HL-60 (cell line): ENCODE data around the gene FBXO42.
A peak's percentile ranks its signal among the peaks of the same experiment; 100 is the strongest.

Experiments used
- DNase-seq, 2 experiments: peaks; one replicate each; pipeline ENCODE4 v3.0.0-alpha.2; 2010 to 2020; ENCODE audit warnings: low read depth in 1 of 2, low spot score in 1 of 2
- H3K27ac ChIP-seq: fragments of 250-450 bp; sonication (Bioruptor Pico); replicated peaks from 2 replicates; pipeline ENCODE4 v1.5.1; 2020; ENCODE audit warnings: mild to moderate bottlenecking, moderate library complexity
- H3K27me3 ChIP-seq: fragments of 250-450 bp; sonication (Bioruptor Pico); 2 replicates; pipeline ENCODE4 v1.5.1; 2021; ENCODE audit warnings: mild to moderate bottlenecking, moderate library complexity; ENCODE audit not compliant: insufficient read depth, poor library complexity, severe bottlenecking
- H3K4me3 ChIP-seq: replicated peaks from 2 replicates; pipeline ENCODE4 v1.5.1; 2011; ENCODE audit warnings: mild to moderate bottlenecking, control low read depth, low read length; ENCODE audit not compliant: insufficient read depth
- GABPA ChIP-seq: IDR thresholded peaks from 2 replicates; pipeline ENCODE4 v1.6.1; 2012; ENCODE audit warnings: low read depth
- POLR2AphosphoS5 ChIP-seq: IDR thresholded peaks from 2 replicates; pipeline ENCODE4 v1.6.1; 2012; ENCODE audit warnings: low read depth
- SPI1 ChIP-seq: IDR thresholded peaks from 2 replicates; pipeline ENCODE4 v1.6.1; 2012; ENCODE audit warnings: low read depth, mild to moderate bottlenecking, borderline replicate concordance
- TF ChIP-seq, protein P1 (sequence below): IDR thresholded peaks from one replicate; pipeline ENCODE4 v1.5.1; 2011; ENCODE audit warnings: low read length, control low read depth, inconsistent platforms; ENCODE audit not compliant: insufficient read depth
- TF ChIP-seq, protein P2 (sequence below): IDR thresholded peaks from 2 replicates; pipeline ENCODE4 v1.6.1; 2012; ENCODE audit warnings: low read depth; ENCODE audit not compliant: insufficient replicate concordance

FBXO42 gene

GRCh38 chr1:16315437-16315836 is 36.8 kb downstream of the FBXO42 start:
- Histone ChIP-seq H3K27me3 (no peaks in the 10 kb centered on the region), H3K27ac (no peak overlapping the region), H3K4me3 (no peak overlapping the region)
- DNase-seq, result no peak
- TF ChIP-seq POLR2AphosphoS5, result no peak
- TF ChIP-seq SPI1, result no peak
- TF ChIP-seq, protein P1, sequence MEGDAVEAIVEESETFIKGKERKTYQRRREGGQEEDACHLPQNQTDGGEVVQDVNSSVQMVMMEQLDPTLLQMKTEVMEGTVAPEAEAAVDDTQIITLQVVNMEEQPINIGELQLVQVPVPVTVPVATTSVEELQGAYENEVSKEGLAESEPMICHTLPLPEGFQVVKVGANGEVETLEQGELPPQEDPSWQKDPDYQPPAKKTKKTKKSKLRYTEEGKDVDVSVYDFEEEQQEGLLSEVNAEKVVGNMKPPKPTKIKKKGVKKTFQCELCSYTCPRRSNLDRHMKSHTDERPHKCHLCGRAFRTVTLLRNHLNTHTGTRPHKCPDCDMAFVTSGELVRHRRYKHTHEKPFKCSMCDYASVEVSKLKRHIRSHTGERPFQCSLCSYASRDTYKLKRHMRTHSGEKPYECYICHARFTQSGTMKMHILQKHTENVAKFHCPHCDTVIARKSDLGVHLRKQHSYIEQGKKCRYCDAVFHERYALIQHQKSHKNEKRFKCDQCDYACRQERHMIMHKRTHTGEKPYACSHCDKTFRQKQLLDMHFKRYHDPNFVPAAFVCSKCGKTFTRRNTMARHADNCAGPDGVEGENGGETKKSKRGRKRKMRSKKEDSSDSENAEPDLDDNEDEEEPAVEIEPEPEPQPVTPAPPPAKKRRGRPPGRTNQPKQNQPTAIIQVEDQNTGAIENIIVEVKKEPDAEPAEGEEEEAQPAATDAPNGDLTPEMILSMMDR, result no peak
- TF ChIP-seq GABPA, result no peak
- TF ChIP-seq, protein P2, sequence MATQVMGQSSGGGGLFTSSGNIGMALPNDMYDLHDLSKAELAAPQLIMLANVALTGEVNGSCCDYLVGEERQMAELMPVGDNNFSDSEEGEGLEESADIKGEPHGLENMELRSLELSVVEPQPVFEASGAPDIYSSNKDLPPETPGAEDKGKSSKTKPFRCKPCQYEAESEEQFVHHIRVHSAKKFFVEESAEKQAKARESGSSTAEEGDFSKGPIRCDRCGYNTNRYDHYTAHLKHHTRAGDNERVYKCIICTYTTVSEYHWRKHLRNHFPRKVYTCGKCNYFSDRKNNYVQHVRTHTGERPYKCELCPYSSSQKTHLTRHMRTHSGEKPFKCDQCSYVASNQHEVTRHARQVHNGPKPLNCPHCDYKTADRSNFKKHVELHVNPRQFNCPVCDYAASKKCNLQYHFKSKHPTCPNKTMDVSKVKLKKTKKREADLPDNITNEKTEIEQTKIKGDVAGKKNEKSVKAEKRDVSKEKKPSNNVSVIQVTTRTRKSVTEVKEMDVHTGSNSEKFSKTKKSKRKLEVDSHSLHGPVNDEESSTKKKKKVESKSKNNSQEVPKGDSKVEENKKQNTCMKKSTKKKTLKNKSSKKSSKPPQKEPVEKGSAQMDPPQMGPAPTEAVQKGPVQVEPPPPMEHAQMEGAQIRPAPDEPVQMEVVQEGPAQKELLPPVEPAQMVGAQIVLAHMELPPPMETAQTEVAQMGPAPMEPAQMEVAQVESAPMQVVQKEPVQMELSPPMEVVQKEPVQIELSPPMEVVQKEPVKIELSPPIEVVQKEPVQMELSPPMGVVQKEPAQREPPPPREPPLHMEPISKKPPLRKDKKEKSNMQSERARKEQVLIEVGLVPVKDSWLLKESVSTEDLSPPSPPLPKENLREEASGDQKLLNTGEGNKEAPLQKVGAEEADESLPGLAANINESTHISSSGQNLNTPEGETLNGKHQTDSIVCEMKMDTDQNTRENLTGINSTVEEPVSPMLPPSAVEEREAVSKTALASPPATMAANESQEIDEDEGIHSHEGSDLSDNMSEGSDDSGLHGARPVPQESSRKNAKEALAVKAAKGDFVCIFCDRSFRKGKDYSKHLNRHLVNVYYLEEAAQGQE, result no peak

GRCh38 chr1:16307222-16307621 is 45.1 kb downstream of the FBXO42 start:
- Histone ChIP-seq H3K27me3 (no peaks in the 10 kb centered on the region), H3K27ac (no peak overlapping the region), H3K4me3 (no peak overlapping the region)
- TF ChIP-seq GABPA, result no peak
- TF ChIP-seq, protein P1, result no peak
- TF ChIP-seq SPI1, result no peak
- TF ChIP-seq, protein P2, result no peak
- no peak for TF ChIP-seq POLR2AphosphoS5
- DNase-seq, result no peak

- no peaks in the 10 kb centered on the region for H3K27me3 ChIP-seq
These were observed 49.3 kb downstream of the FBXO42 start for GRCh38 chr1:16302709-16303627.

More at GRCh38 chr1:16302709-16303627, 49.3 kb downstream of the FBXO42 start:
- no peak overlapping the region for H3K4me3 ChIP-seq
- peak; percentile 77; the same call in 1 of the 2 replicates for TF ChIP-seq SPI1
- TF ChIP-seq, protein P1, result no peak
- DNase-seq, result peak in 1 of 2 experiments; percentile 58
- H3K27ac ChIP-seq, result no peak overlapping the region
